SK-N-SH treated with all-trans-retinoic acid at 6 μM for 48 hours (cell line): ENCODE data around the gene AGPAT3.

Source experiments
- ATAC-seq: fragments of 200-7000 bp; cut with Tn5 transposase; 3 replicates; pipeline ENCODE4 v1.9.1; 2020; ENCODE audit warnings: mild to moderate bottlenecking, moderate library complexity
- ARNTL ChIP-seq: fragments of 450-650 bp; formaldehyde crosslinking; IDR thresholded peaks from 2 replicates; pipeline ENCODE4 v1.5.0; 2020; ENCODE audit warnings: low read depth, mild to moderate bottlenecking, moderate library complexity, borderline replicate concordance
- BACH2 ChIP-seq: fragments of 250-450 bp; sonication (Bioruptor Pico); IDR thresholded peaks from 2 replicates; pipeline ENCODE4 v1.9.0; 2021; ENCODE audit warnings: mild to moderate bottlenecking, borderline replicate concordance
- CREB5 ChIP-seq: fragments of 250-450 bp; sonication (Bioruptor Pico); IDR thresholded peaks from 2 replicates; pipeline ENCODE4 v1.5.1; 2020; ENCODE audit warnings: low read depth, mild to moderate bottlenecking, moderate library complexity
- CSDC2 ChIP-seq: fragments of 250-450 bp; sonication (Bioruptor Pico); IDR thresholded peaks from 2 replicates; pipeline ENCODE4 v1.5.0; 2020; ENCODE audit warnings: mild to moderate bottlenecking, moderate library complexity
- ESRRG ChIP-seq: fragments of 250-450 bp; sonication (Bioruptor Pico); IDR thresholded peaks from 2 replicates; pipeline ENCODE4 v1.6.1; 2021; ENCODE audit warnings: mild to moderate bottlenecking
- GLIS3 ChIP-seq: fragments of 250-450 bp; sonication (Bioruptor Pico); IDR thresholded peaks from 2 replicates; pipeline ENCODE4 v1.5.0; 2020; ENCODE audit warnings: mild to moderate bottlenecking, moderate library complexity
- ISL1 ChIP-seq: fragments of 250-450 bp; sonication (Bioruptor Pico); IDR thresholded peaks from 2 replicates; pipeline ENCODE4 v2.1.2; 2022; ENCODE audit warnings: mild to moderate bottlenecking, moderate library complexity
- OSR1 ChIP-seq: fragments of 250-450 bp; sonication (Bioruptor Pico); IDR thresholded peaks from 2 replicates; pipeline ENCODE4 v1.8.0; 2022; ENCODE audit warnings: moderate library complexity, mild to moderate bottlenecking, inconsistent platforms
- PATZ1 ChIP-seq: fragments of 250-450 bp; sonication (Bioruptor Pico); IDR thresholded peaks from 2 replicates; pipeline ENCODE4 v1.8.0; 2020; ENCODE audit warnings: mild to moderate bottlenecking, moderate library complexity, borderline replicate concordance
- POU6F1 ChIP-seq: fragments of 250-450 bp; sonication (Bioruptor Pico); IDR thresholded peaks from 2 replicates; pipeline ENCODE4 v1.8.0; 2021; ENCODE audit warnings: low read depth, mild to moderate bottlenecking, moderate library complexity, borderline replicate concordance
- PPARA ChIP-seq: fragments of 250-450 bp; sonication (Bioruptor Pico); IDR thresholded peaks from 2 replicates; pipeline ENCODE4 v1.5.0; 2020; ENCODE audit warnings: mild to moderate bottlenecking, borderline replicate concordance
- RARB ChIP-seq: fragments of 250-450 bp; sonication (Bioruptor Pico); IDR thresholded peaks from 2 replicates; pipeline ENCODE4 v1.8.0; 2021; ENCODE audit warnings: mild to moderate bottlenecking, moderate library complexity
- SNAI2 ChIP-seq: fragments of 250-450 bp; sonication (Bioruptor Pico); IDR thresholded peaks from 2 replicates; pipeline ENCODE4 v1.5.0; 2020; ENCODE audit warnings: mild to moderate bottlenecking, moderate library complexity
- TCF4 ChIP-seq: fragments of 250-450 bp; sonication (Bioruptor Pico); IDR thresholded peaks from 2 replicates; pipeline ENCODE4 v1.8.0; 2021; ENCODE audit warnings: mild to moderate bottlenecking, moderate library complexity, borderline replicate concordance
- TSHZ2 ChIP-seq: fragments of 250-450 bp; sonication (Bioruptor Pico); IDR thresholded peaks from 2 replicates; pipeline ENCODE4 v1.5.0; 2020; ENCODE audit warnings: mild to moderate bottlenecking, moderate library complexity
- ZC3H10 ChIP-seq: fragments of 250-450 bp; sonication (Bioruptor Pico); IDR thresholded peaks from 2 replicates; pipeline ENCODE4 v1.5.1; 2021; ENCODE audit warnings: mild to moderate bottlenecking, moderate library complexity
- ZFP3 ChIP-seq: fragments of 250-450 bp; sonication (Bioruptor Pico); IDR thresholded peaks from 2 replicates; pipeline ENCODE4 v1.5.0; 2020; ENCODE audit warnings: mild to moderate bottlenecking, moderate library complexity
- ZFP30 ChIP-seq: fragments of 450-650 bp; formaldehyde crosslinking; IDR thresholded peaks from 2 replicates; pipeline ENCODE4 v1.5.0; 2022; ENCODE audit warnings: mild to moderate bottlenecking, moderate library complexity
- ZNF565 ChIP-seq: fragments of 450-650 bp; formaldehyde crosslinking; conservative IDR thresholded peaks from 2 replicates; pipeline ENCODE4 v1.5.0; 2020; ENCODE audit warnings: low read depth, mild to moderate bottlenecking, moderate library complexity
- ZNF70 ChIP-seq: fragments of 450-650 bp; formaldehyde crosslinking; IDR thresholded peaks from 2 replicates; pipeline ENCODE4 v1.5.0; 2020; ENCODE audit warnings: mild to moderate bottlenecking, moderate library complexity
- ZNF8 ChIP-seq: fragments of 450-650 bp; formaldehyde crosslinking; IDR thresholded peaks from 2 replicates; pipeline ENCODE4 v1.5.0; 2020; ENCODE audit warnings: mild to moderate bottlenecking, moderate library complexity

Gene AGPAT3

GRCh38 chr21:43951911-43952703 is 87.1 kb downstream of the AGPAT3 start:
- no peak for ATAC-seq
- no peak for TF ChIP-seq GLIS3 (CRISPR knock-in tag)

- ATAC-seq, result no peak
- TF ChIP-seq TSHZ2 (CRISPR knock-in tag), result no peak
- no peak for TF ChIP-seq PATZ1 (CRISPR knock-in tag)
- TF ChIP-seq CSDC2, result no peak
- no peak for TF ChIP-seq ZNF70 (CRISPR knock-in tag)
- TF ChIP-seq POU6F1, result no peak
- TF ChIP-seq TCF4 (CRISPR knock-in tag), result no peak
- TF ChIP-seq BACH2 (CRISPR knock-in tag), result no peak
- TF ChIP-seq ISL1 (CRISPR knock-in tag), result no peak
- TF ChIP-seq ESRRG (CRISPR knock-in tag), result no peak
- no peak for TF ChIP-seq ZFP30 (CRISPR knock-in tag)
- no peak for TF ChIP-seq ZC3H10 (CRISPR knock-in tag)
Observed at GRCh38 chr21:43953021-43953420, 88.0 kb downstream of the AGPAT3 start.

GRCh38 chr21:43954042-43954441 is 89.0 kb downstream of the AGPAT3 start:
- no peak for ATAC-seq
- TF ChIP-seq ZFP30 (CRISPR knock-in tag) (no peak), CREB5 (CRISPR knock-in tag) (no peak), OSR1 (CRISPR knock-in tag) (no peak), PATZ1 (CRISPR knock-in tag) (no peak), SNAI2 (CRISPR knock-in tag) (no peak), TSHZ2 (CRISPR knock-in tag) (no peak), ZNF70 (CRISPR knock-in tag) (no peak), POU6F1 (no peak), ZC3H10 (CRISPR knock-in tag) (no peak), PPARA (CRISPR knock-in tag) (no peak), RARB (CRISPR knock-in tag) (no peak), TCF4 (CRISPR knock-in tag) (no peak), GLIS3 (CRISPR knock-in tag) (no peak), ZNF8 (no peak), ZFP3 (no peak), ARNTL (CRISPR knock-in tag) (no peak), ZNF565 (CRISPR knock-in tag) (no peak), BACH2 (CRISPR knock-in tag) (no peak)
